PC-3 (cell line): ENCODE data around the gene ZNF311. TPM values are rescaled to one million over a fixed set of nuclear protein-coding genes. Genes with fewer than 3 reads are reported as not detected.
"Not testable (repeated sequence)": the region's sequence is repeated elsewhere in the genome, so short reads cannot be mapped to it uniquely, and the experiment has no call there.

ENCODE experiments used
- ATAC-seq: fragments of 200-7000 bp; cut with Tn5 transposase; 2 replicates; pipeline ENCODE4 v1.9.1; 2020; ENCODE audit warnings: mild to moderate bottlenecking, moderate library complexity
- BruUV-seq: library from RNA; stranded (reverse); fragments of 400-500 nt; replicated peaks from 2 replicates; lab custom pipeline; 2021; lab: Mats Ljungman, UMichigan
- CTCF ChIA-PET: fragments of 300-600 bp; sonication (Branson Sonifier 250); formaldehyde crosslinking; loops from one replicate; lab custom pipeline; 2022; ENCODE audit warnings: antibody characterized with exemption; lab: Charles Lee
- POLR2A ChIA-PET: fragments of 300-600 bp; sonication (Branson Sonifier 250); formaldehyde crosslinking; loops from one replicate; lab custom pipeline; 2022; ENCODE audit warnings: antibody characterized with exemption; ENCODE audit not compliant: unreplicated experiment; lab: Charles Lee
- DNase-seq: peaks from one replicate; pipeline ENCODE4 v3.0.0-alpha.2; 2015
- H2AFZ ChIP-seq: fragments of 300-600 bp; sonication (generic); 2 replicates; pipeline ENCODE4 v1.6.0; 2016; ENCODE audit warnings: antibody characterized with exemption, low read length
- H3F3A ChIP-seq: fragments of 300-600 bp; sonication (generic); one replicate; pipeline ENCODE4 v1.6.0; 2017; ENCODE audit warnings: antibody characterized with exemption, low read length, control low read depth, mild to moderate bottlenecking; ENCODE audit not compliant: unreplicated experiment
- H3K27ac ChIP-seq: fragments of 300-600 bp; sonication (generic); 2 replicates; pipeline ENCODE4 v1.5.1; 2016; ENCODE audit warnings: mild to moderate bottlenecking, low read length
- H3K27me3 ChIP-seq: fragments of 300-600 bp; sonication (generic); 2 replicates; pipeline ENCODE4 v1.6.1; 2016; ENCODE audit warnings: low read length, mixed read lengths
- H3K36me3 ChIP-seq: fragments of 300-600 bp; sonication (generic); 2 replicates; pipeline ENCODE4 v1.6.1; 2016; ENCODE audit warnings: low read depth, mixed run types, low read length, mixed read lengths
- H3K4me1 ChIP-seq: fragments of 300-600 bp; sonication (generic); 2 replicates; pipeline ENCODE4 v1.5.1; 2016; ENCODE audit warnings: low read length; ENCODE audit not compliant: insufficient read depth
- H3K4me2 ChIP-seq: fragments of 300-600 bp; sonication (generic); 2 replicates; pipeline ENCODE4 v1.6.0; 2016; ENCODE audit warnings: low read length
- H3K4me3 ChIP-seq: fragments of 300-600 bp; sonication (generic); 2 replicates; pipeline ENCODE4 v1.5.1; 2016; ENCODE audit warnings: mild to moderate bottlenecking, low read length, mixed read lengths
- H3K79me2 ChIP-seq: fragments of 300-600 bp; sonication (generic); 2 replicates; pipeline ENCODE4 v1.6.1; 2017; ENCODE audit warnings: low read length, mixed read lengths
- H3K9ac ChIP-seq: fragments of 300-600 bp; sonication (generic); 2 replicates; pipeline ENCODE4 v1.6.0; 2016; ENCODE audit warnings: mild to moderate bottlenecking, low read length
- H3K9me2 ChIP-seq: fragments of 300-600 bp; sonication (generic); replicated peaks from 2 replicates; pipeline ENCODE4 v1.6.1; 2016; ENCODE audit warnings: mixed run types, low read length, mixed read lengths
- H3K9me3 ChIP-seq: fragments of 300-600 bp; sonication (generic); 2 replicates; pipeline ENCODE4 v1.6.1; 2016; ENCODE audit warnings: low read length, mixed read lengths
- H4K20me1 ChIP-seq: fragments of 300-600 bp; sonication (generic); 2 replicates; pipeline ENCODE4 v1.6.1; 2016; ENCODE audit warnings: low read length, mixed read lengths
- CTCF ChIP-seq: fragments of 300-600 bp; sonication (generic); conservative IDR thresholded peaks from 2 replicates; pipeline ENCODE4 v1.5.1; 2017; ENCODE audit warnings: antibody characterized with exemption, low read depth, mild to moderate bottlenecking, low read length
- EZH2 ChIP-seq: fragments of 300-600 bp; sonication (generic); IDR thresholded peaks from one replicate; pipeline ENCODE4 v1.6.1; 2017; ENCODE audit warnings: antibody characterized with exemption, mild to moderate bottlenecking, low read length; ENCODE audit not compliant: unreplicated experiment
- EZH2phosphoT487 ChIP-seq: fragments of 300-600 bp; sonication (generic); IDR thresholded peaks from 2 replicates; pipeline ENCODE4 v1.6.1; 2018; ENCODE audit warnings: mild to moderate bottlenecking, antibody characterized with exemption, low read length, borderline replicate concordance
- intact Hi-C: fragments of 100-400 bp; cut with micrococcal nuclease; formaldehyde crosslinking; loops from 2 replicates; pipeline ENCODE4 v1.9.0; 2023
- total RNA-seq: library from RNA; depleted of rRNA; stranded (reverse); fragments of >200 nt; gene quantifications from 2 replicates; pipeline ENCODE4 v1.2.3, GENCODE V29; 2014

ZNF311 gene
- total RNA-seq, 1 experiment from 2014 or later: 0.04 TPM

- intact Hi-C loops: no loop called here
- ATAC-seq (no peak), DNase-seq (no peak)
- H2AFZ ChIP-seq: no peak overlapping the region
- no peak overlapping the region for H3K4me3 ChIP-seq
- H3K9me2 ChIP-seq: no peaks in the 10 kb centered on the region
- H4K20me1 ChIP-seq: no peaks in the 10 kb centered on the region
- H3F3A ChIP-seq: no peaks in the 10 kb centered on the region
- no peak overlapping the region for H3K4me2 ChIP-seq
- no peaks in the 10 kb centered on the region for H3K36me3 ChIP-seq
- CTCF ChIA-PET: no interaction called here
- H3K27me3 ChIP-seq: no peaks in the 10 kb centered on the region
- H3K9me3 ChIP-seq: no peaks in the 10 kb centered on the region
- POLR2A ChIA-PET: no interaction called here
- BruUV-seq: no TSS peak
- no peak for TF ChIP-seq CTCF
- TF ChIP-seq EZH2: no peak
- peaks cover 21% of the 10 kb centered on the region for H3K4me1 ChIP-seq
- H3K27ac ChIP-seq: no peak overlapping the region
- H3K79me2 ChIP-seq: no peaks in the 10 kb centered on the region
- no peak overlapping the region for H3K9ac ChIP-seq
Observed at GRCh38 chr6:28974505-28974904, 30.6 kb downstream of the ZNF311 start.

GRCh38 chr6:28970056-28970455, 35.1 kb downstream of the ZNF311 start:
- CTCF ChIA-PET, H3F3A ChIP-seq, H3K79me2 ChIP-seq, DNase-seq, H3K27ac ChIP-seq, H3K36me3 ChIP-seq, POLR2A ChIA-PET, H3K4me2 ChIP-seq, H3K4me1 ChIP-seq, H4K20me1 ChIP-seq, intact Hi-C loops, H3K9ac ChIP-seq, H3K9me3 ChIP-seq, H2AFZ ChIP-seq, BruUV-seq, H3K4me3 ChIP-seq, H3K27me3 ChIP-seq, H3K9me2 ChIP-seq, ATAC-seq: not testable (repeated sequence)

- Histone ChIP-seq H3K9ac (no peak overlapping the region), H4K20me1 (no peaks in the 10 kb centered on the region), H3K4me2 (no peak overlapping the region), H3K4me1 (no peaks in the 10 kb centered on the region), H3K27me3 (no peaks in the 10 kb centered on the region), H3K9me3 (0 out of 2 replicates have a peak, but pooled peaks cover 6% of the 10 kb centered on the region), H3K79me2 (no peaks in the 10 kb centered on the region), H3K27ac (no peak overlapping the region), H3F3A (no peaks in the 10 kb centered on the region), H3K36me3 (no peaks in the 10 kb centered on the region), H3K4me3 (no peak overlapping the region), H3K9me2 (no peaks in the 10 kb centered on the region), H2AFZ (no peak overlapping the region)
- TF ChIP-seq EZH2: no peak
- TF ChIP-seq CTCF: no peak
- no peak for TF ChIP-seq EZH2phosphoT487
- ATAC-seq (no peak), DNase-seq (no peak)
- intact Hi-C loops: no loop called here
- CTCF ChIA-PET: no interaction called here
- no TSS peak for BruUV-seq
- POLR2A ChIA-PET: no interaction called here
Observed at GRCh38 chr6:28969129-28969528, 36.0 kb downstream of the ZNF311 start.
